ENCODE data around the gene GFRA1.

The GFRA1 gene

DNA sequence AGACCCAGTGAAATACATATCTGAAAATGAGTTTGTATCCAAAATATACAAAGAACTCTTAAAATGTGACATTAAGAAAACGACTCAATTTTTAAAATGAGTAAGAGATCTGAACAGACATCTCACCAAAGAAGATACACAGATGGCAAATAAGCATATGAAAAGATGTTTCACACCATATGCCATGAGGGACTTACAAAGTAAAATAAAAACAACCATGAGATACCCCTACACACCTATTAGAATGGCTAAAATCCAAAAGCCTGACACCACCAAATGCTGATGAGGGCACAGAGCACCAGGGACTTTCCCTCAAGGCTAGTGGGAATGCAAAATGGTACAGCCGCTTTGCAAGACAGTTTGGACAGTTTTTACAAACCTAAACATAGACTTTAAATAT, 27.9 kb downstream of the GFRA1 start:
- TF ChIP-seq, protein P1, sequence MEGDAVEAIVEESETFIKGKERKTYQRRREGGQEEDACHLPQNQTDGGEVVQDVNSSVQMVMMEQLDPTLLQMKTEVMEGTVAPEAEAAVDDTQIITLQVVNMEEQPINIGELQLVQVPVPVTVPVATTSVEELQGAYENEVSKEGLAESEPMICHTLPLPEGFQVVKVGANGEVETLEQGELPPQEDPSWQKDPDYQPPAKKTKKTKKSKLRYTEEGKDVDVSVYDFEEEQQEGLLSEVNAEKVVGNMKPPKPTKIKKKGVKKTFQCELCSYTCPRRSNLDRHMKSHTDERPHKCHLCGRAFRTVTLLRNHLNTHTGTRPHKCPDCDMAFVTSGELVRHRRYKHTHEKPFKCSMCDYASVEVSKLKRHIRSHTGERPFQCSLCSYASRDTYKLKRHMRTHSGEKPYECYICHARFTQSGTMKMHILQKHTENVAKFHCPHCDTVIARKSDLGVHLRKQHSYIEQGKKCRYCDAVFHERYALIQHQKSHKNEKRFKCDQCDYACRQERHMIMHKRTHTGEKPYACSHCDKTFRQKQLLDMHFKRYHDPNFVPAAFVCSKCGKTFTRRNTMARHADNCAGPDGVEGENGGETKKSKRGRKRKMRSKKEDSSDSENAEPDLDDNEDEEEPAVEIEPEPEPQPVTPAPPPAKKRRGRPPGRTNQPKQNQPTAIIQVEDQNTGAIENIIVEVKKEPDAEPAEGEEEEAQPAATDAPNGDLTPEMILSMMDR (IDR thresholded peaks at IDR 0.05; ENCODE audit: control insufficient read depth, insufficient read depth, low read depth, low read length, missing control alignments), result no peak
- no peak for DNase-seq (ENCODE audit: low read depth)
- no peak overlapping the region for H3K4me3 ChIP-seq (ENCODE audit: control insufficient read depth, low read depth, low read length)

DNA sequence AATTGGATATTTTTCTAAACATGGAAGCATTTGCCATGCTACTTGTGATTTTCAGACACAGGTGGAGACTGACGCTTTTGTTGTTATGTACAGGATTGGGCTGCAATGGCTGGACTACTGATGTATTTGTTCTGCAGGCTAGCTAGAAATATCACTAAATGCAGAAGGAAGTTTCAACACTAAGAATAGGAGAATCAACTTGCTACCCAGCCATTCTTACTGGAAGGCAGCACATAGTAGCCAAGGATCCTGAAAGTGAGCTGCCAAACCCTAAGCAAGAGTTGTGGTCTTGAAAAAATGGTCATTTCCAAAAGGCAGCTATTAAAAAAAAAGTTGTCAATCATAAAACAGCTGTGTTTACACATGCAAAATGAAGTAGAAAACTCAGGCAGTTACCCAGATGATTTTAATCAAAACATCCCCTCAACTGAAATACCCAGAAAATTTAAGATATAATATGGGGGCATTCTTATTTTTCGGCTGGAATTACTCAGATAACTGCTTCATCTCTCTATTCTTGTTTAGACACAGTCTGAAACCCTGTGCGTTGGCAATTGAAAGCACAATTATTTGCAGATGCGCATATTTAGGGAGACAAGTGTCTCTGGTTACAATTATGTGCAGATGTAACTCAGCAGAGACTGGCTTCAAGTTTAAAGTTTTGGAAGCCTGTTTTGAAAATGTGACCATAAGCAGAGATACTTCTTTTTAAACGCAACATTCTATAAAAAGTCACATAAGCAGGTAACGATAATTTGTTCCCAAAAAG, 31.2 kb downstream of the GFRA1 start:
- TF ChIP-seq, protein P1 (IDR thresholded peaks at IDR 0.05; ENCODE audit: control insufficient read depth, insufficient read depth, low read depth, low read length, missing control alignments), result no peak
- DNase-seq (ENCODE audit: low read depth), result no peak
- no peak overlapping the region for H3K4me3 ChIP-seq (ENCODE audit: control insufficient read depth, low read depth, low read length)

DNA sequence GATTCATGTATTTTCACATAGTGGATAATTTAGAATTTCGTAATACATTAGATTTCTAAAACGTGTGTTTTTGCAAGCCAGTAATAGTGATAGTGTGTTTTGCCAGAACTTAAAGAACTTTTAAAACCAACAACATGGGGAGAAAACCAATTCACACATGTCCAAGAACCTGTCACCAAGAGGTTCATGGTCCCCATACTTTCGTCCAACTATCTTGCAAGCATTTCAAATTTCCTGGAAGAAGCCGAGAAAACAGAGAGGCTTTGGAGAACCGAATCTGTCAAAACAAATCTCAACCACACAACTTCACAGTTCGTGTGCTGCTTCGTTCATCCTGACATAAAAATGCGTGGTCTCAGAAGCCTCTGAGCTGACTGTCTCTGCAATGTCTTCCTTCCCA, 31.9 kb downstream of the GFRA1 start:
- H3K4me3 ChIP-seq (ENCODE audit: control insufficient read depth, low read depth, low read length), result no peak overlapping the region
- DNase-seq (ENCODE audit: low read depth), result no peak
- TF ChIP-seq, protein P1 (IDR thresholded peaks at IDR 0.05; ENCODE audit: control insufficient read depth, insufficient read depth, low read depth, low read length, missing control alignments), result no peak

DNA sequence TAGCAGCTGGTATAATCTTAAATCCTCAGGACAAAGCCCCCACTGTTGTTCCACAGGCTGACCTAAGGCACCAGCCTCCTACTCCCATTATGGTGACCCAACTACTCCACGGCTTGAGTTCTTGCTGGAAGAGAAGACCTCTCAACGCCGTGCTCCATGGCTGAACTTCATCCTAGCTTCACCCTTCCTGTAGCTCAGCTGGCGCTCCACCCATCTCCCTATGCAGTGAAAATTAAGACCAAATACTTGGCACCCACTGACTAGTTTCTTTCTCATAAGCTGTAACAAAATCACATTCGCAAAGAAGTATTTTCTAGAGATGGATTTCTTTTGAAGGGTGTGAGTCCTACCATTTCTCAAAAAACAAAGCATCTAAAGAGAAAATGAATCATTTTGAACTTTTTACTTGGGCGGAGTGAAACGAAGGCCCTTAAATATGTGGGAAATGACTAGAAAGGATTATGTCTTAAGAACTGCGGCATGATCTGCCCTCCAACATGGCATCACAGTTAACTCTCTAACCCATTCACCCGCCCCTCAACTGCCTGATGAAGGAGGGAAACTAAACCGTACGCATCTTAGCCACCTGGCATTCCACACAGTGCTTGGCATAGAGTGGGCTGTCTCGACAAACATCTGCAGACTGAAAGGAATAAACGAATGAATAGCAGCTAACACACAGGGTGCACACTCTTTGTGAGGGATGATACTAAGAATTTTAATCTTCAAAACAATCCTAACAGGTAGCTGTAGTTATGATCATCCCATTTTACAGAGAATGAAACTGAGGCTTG, 32.7 kb downstream of the GFRA1 start:
- TF ChIP-seq, protein P1 (IDR thresholded peaks at IDR 0.05; ENCODE audit: control insufficient read depth, insufficient read depth, low read depth, low read length, missing control alignments), result no peak
- no peak for DNase-seq (ENCODE audit: low read depth)
- H3K4me3 ChIP-seq (ENCODE audit: control insufficient read depth, low read depth, low read length), result no peak overlapping the region

DNA sequence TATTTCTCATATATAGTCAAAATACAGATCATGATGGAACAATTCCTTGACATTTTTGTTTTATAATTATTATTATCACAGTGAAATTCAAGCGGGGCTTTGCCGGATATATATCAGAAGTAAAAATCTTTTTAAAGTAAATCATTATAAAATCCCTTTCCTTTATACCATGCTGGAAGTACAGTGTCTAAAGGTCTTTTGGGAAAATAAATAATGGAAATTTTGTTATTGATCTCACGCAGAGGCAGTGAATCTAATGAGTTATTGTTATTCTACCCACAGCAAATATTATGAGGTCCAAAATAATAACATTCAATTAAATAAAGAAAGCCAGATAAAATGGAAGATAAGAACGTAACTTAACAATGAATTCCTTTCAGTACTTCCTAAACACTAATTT, 33.8 kb downstream of the GFRA1 start:
- DNase-seq (ENCODE audit: low read depth), result no peak
- TF ChIP-seq, protein P1 (IDR thresholded peaks at IDR 0.05; ENCODE audit: control insufficient read depth, insufficient read depth, low read depth, low read length, missing control alignments), result no peak
- no peak overlapping the region for H3K4me3 ChIP-seq (ENCODE audit: control insufficient read depth, low read depth, low read length)

DNA sequence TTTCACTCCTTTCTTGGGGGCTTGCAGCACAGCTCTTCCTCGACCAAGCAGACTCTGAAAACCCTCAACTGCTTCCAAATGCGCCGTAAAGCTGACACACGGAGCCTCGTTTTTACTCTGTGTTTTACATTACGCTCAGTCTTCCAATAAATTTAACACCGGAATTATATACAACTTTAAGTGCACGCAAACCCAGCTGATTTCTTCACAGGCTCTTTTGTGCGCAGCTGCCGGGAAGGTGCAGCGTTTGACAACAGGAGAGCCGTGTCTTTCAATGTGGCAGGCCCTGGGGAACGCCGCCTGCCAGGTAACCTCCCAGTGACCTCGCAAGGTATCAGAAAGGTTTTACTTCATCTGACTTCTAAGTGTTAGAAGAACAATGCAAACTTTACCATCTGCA, 35.0 kb downstream of the GFRA1 start:
- H3K4me3 ChIP-seq (ENCODE audit: control insufficient read depth, low read depth, low read length), result no peak overlapping the region
- TF ChIP-seq, protein P1 (IDR thresholded peaks at IDR 0.05; ENCODE audit: control insufficient read depth, insufficient read depth, low read depth, low read length, missing control alignments), result no peak

More for the DNA sequence above, 35.0 kb downstream of the GFRA1 start:
- DNase-seq (ENCODE audit: low read depth), result no peak
